ENCODE data around the gene CD109.
"Not testable (repeated sequence)": the region's sequence is repeated elsewhere in the genome, so short reads cannot be mapped to it uniquely, and the experiment has no call there.

Gene CD109

DNA sequence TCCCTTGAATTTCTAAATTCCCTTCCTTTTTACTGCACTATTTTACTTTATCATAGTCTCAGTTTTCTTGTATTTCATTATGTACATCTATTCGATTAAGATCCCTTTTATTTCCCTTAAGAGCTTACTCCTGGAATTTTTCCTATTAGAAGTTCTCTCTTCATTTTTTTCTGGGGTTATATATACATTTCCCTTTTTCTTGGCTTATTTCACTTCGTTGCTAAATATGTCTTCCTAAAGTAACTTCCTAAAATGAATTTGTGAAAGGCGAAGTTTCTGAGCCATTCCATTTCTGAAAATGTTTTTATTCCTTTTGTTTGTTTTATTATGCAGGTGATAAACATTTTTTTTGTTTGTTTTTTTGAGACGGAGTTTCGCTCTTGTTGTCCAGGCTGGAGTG is 5.9 kb upstream of the CD109 start:
- no peak for DNase-seq

DNA sequence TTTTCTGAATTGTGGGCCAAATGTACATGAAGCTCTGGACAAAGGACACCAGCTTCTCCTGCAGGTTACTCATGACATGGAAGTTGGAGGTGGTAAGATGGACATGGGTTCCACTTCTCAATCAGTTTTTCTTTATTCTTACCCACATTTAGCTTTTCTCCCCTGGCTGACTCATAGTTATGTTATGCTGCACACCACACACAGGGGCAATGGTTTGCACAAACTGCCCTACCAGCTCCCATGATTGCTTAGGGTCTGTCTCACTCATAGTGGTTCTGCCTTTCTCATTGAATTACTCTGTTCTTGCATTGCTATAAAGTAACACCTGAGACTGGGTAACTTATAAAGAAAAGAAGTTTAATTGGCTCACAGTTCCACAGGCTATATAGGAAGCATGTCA is 4.5 kb upstream of the CD109 start:
- no peak for DNase-seq

DNA sequence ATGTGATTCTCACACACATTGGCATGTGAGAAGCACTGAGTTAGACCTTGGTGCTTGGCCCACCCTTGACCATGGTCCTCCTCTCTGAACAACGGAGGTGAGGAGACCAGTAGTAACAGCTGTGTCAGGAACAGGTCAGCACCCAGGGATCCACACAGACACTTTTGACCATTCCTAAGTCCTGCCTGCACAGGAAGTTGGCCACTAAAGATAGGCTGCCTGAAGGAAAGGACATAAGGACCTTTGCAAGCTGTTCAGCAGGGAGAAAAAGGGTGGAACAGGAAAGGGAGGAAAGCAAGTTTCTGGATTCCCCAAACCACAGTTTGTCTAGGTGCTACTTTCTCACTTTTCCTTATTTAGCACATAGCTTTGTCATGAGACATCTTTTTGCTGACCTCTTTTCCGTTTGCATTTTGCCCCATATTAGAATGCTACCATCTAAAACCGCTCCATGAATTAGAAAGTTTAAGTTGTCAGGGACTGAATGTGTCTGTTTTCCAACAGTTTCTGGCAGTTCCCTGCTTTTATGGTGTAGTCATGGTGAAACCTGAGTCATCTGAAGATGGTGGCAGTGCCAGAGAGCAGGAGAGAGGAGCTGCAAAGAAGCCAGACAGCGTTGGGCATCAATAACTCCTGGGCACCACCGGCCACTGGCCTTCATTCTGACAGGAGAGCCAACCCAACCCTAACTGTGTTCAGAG is 1.1 kb upstream of the CD109 start:
- DNase-seq, result peak; percentile 28

DNA sequence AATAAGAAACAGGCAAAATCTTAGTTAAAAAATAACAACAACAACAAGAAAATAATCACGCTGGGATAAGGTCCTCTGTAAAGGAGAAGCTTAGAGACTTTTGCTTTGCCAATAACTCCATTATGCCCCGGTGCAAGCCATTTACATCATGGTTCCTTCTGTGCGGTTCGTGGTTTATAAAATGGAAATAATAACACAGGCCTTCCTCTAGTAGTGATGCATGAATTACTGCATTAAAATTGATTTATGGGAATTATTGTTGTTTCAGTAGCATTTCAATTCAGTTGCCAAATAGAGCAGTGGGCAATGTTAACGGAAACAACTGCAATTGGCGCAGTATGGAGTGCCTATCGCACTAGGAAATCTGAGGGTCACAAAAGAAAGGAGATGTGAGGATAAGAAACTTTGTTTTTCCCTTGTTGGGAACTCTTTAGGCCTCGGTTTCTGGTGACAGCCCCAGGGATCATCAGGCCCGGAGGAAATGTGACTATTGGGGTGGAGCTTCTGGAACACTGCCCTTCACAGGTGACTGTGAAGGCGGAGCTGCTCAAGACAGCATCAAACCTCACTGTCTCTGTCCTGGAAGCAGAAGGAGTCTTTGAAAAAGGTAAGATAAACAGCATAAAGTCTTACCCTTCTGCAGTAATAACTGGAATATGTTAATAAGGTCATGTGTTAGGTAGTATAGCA is 1.1 kb downstream of the CD109 start:
- DNase-seq, result peak; percentile 51

DNA sequence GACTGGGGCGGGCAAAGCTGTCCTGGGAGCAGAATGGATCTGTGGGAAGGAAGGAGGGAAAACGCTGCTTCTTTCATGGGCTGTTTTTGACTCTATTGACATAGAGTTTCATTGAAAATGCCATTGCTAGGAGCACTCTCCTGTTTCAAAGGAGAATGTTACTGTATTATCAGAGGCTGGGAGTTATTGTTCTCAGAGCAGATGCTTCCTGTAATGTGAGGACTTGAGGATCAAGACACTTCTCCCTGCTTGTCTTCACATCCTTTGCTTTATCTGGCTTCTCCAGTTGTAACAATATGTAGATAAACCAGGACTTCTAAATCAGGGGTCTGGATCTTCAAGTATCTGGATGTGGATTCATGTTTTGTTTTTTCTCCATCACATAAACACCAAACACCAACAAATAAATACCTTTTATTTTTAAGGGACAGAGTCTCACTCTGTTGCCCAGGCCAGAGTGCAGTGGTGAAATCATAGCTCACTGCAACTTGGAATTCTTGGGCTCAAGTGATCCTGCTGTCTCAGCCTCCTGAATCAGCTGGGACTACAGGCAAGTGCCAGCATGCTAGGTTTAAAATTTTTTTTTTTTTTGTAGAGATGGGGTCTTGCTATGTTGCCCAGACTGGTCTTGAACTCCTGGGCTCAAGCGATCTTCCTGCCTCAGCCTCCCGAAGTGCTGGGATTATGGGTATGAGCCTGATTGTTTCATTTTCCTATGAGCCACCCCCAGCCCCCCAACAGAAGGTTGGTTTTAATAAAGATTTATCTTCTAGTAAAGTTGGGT is 3.9 kb downstream of the CD109 start:
- peak; percentile 61 for DNase-seq

DNA sequence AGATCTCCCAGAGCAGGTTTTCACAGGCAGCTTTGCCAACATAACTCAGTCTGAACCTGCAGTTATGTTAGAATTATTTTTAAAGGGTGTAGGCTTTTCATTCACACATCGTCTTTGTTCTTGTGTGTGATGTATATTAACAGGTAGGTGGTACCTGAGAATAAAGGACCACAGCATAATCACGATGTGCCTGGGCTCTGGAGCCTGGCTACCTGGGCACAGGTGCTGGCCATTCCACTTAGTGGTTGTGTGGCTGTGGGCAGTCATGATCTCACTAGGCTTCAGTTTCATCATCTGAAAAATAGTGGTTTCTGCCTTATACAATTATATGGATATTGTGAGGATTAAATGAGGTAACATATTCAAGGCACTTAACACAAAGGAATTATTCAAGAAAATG is 6.4 kb downstream of the CD109 start:
- no peak for DNase-seq

DNA sequence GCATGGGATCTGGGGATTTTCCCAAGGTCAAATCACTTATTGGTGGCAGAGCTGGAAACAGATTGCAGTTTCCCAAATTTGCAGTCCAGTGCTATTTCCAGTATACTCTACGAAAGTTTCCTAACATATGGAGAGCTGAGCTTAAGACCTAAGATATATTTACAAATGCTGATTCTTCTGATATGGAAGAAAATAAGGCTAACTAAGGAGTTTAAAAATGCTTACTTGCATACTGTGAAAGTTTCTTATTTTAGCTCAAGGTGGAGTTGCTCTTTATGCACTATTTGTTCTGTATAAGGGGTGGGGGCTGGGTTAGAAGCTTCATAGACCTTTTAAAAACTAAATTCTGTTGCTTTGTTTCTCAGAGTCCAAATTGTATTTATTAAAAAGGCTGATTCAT is 7.5 kb downstream of the CD109 start:
- no peak for DNase-seq

DNA sequence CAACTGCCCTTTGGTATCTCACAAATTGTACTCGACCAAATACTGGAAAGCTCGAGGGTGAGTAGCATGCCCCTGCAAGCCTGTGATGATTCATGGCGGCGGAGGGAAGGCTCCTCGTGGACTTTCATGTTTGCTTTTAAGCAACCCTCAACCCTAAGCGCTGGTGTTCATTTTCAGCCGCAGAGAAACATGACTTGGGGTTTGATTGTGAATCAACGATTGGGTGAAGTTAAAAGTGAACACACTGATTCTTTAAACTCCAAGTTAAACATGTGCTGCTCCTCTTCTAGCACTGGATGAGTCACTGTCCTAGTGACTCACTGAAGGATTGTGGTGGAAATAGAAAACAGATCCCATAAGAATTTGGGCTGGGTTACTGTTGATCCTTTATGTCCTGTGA is 8.3 kb downstream of the CD109 start:
- DNase-seq, result no peak

DNA sequence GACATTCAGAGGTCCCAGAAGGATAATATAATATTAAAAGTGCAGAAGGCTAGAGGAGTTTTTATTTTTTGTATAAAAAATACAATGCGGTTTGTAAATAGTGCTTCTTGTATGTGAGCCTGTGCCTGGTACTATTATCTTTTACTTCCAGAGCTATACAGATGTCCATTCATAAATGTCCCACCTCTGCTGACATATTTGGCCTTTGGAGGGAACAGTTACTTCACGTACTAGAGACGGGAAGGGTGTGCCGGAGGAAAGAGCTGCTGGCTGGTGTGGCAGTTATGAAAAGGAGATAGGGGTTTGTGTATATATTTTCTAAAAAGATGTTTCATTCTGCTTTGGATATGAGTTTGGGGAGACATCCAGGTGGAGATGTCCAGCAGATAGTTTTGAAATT is 8.8 kb downstream of the CD109 start:
- no peak for DNase-seq

DNA sequence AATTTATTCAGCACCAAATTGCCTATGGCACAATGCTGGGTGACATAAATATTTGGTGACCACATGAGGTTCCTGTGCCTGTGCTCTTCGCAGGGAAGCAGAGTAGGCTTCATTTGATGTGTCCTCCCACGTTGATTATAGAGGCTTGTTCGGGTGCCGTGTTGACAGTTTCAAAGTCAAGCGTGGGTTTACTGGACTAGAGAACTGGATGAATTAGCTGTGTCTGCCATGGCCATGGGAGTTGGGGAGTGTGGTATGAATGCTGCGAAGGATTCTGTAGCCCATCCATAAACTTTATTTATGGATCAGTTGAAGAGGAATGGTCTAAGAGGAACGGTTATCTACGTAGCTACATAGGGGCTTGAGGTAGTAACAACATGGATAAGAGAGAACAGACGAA is 11.0 kb downstream of the CD109 start:
- no peak for DNase-seq

DNA sequence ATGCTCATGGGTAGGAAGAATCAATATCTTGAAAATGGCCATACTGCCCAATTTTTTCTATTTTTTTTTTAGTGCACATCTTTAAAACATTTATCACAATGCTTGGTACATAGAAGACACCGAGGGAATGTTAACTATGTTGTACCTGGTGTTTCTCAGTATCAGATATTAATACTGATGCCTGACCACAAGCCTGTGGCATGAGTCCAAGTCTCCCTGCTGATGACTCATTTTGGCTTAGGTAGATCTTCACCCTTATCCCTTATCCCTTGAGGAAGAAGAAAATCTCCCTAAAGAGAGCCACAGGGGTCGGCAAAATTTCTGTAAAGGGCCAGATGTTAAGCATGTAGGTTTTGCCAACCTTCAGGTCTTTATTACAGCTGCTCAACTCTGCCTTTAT is 14.5 kb downstream of the CD109 start:
- DNase-seq, result peak; percentile 40

DNA sequence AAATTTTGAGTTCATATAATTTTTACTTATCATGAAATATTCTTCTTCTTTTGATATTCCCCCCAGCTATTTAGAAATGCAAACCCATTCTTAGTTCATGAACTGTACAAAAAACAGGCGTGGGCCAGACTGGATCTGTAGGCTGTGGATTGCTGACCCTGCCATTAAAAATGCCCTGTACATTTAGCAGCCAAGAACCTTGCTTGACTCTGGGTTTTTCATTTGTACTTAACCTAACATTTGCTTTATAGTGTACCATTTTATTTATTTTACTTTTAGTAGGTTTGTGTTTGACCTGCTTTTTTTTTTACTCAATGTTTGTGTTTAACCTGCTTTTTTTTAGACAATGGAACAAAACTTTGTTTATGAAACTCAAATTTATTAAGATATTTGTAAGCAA is 14.9 kb downstream of the CD109 start:
- DNase-seq, result no peak

DNA sequence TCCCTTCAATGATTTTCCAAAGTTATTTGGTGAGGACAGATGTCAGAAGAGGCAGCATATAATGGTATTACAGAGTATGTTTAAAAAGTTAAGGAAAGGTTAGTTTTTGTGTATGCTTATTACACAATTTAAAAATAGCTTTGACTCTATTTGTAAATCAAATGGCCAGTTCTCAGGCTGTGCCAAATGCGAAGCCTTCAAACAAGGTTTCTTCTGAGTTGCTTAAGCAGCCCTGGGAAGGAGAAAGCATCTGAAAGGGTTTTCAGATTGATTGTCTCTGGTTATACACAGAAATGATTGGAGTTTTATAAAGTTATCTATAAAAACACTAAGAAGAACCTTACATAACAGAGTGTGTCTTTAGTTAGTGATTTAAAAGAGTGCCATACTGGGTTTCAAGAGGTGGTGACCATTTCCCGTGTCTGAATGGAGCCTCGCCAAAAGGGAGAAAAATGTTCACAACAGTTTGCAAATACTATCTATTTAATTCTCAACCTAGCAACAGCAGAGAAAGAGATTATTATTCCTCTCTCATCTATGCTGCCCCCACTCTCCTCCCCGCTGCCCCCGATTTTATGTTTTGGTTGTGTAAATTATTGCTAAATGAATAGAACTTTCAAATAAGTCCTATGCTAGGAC is 16.7 kb downstream of the CD109 start:
- DNase-seq, result no peak

DNA sequence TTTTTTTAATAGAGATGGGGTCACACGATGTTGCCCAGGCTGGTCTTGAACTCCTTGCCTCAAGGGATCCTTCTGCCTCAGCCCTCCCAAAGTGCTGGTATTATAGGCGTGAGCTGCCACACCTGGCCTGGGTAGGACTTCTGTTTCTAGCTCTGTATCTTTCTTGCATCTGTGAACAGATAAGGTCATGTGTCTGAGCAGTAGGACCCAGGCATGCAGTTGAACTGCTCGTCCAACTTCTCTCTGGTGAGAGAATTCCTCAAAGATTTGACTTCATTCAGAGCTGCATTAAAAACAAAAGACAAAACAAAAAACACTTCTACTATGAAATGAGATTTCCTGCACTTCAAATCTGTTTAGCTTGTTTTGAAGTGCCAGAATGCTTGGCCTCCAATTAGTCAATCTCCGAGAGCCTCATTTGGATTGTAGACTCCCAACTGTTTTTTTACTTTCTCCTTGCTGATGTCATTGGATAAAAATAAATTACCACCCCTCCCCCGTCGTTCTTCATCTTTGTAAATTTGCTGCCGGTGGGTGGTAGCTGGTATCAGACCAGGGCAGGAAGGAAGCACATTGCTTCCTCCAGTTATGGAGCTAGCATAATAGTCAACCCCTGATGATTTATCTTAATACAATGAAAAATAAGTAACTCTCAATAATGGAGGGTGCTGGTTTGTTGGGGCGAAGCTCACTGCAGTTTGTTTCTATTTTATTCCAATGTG is 17.6 kb downstream of the CD109 start:
- DNase-seq, result peak; percentile 89

DNA sequence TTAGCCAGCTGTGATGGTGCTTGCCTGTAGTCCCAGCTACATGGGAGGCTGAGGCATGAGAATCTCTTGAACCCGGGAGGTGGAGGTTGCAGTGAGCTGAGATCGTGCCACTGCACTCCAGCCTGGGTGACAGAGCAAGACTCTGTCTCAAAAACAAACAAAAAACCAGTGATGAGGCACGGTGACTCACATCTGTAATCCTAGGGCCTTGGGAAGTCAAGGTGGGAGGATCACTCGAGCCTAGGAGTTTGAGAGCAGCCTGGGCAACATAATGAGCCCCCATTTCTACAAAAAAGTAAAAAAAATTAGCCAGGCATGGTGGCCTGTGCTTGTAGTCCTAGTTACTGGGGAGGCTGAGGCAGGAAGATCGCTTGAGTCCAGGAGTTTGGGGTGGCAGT is 19.1 kb downstream of the CD109 start:
- not testable (repeated sequence) for DNase-seq

DNA sequence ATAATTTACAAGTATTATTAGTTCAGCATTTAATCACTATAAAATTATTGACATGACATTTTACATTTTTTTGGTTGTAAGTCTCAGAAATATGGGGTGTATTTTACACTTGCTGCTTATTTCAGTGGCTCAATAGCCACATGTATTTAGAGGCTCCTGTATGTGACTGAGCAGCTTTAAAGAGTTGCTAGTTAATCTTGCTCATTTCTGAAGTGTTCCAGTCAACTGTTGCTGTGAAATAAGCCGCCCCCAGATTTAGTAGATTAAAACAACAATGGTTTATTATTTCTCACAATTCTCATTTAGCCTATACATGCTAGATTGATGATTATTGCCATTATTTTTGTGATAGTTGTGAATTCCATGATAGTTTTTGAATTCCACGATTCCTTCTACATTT is 23.0 kb downstream of the CD109 start:
- no peak for DNase-seq

DNA sequence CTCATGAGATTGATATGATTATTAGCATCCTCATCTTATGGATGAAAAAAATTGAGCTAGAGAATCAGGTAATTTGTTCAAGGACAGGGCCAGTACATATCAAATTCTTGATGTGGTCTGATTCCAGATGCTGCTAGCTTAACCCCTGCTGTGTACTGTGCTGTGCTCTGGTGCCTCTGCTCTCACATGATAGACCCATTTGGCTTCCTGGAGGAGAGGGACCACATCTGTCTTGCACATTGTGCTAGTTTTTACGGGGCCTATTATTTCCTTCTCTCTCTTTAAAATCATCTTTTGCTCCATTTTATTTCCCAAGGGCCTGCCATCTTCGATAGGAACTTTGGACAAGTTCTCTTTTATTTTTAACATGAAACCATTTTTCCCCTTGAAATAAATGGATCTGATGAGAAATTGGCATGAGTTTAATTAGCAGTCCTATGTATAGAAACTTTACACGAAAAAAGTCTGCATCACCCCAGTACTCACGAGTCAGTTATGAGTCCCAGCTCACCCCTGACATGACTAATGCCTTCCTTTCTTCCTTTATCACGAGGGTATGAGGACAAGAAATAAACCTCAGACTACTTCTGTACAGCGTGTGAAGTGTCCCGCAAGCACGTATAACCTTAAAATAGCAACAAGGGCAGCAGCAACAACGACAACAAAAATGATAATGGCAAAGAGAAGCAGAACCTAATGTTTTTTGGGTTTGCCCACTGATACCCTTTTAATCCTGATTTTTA is 26.5 kb downstream of the CD109 start:
- DNase-seq, result peak; percentile 78

DNA sequence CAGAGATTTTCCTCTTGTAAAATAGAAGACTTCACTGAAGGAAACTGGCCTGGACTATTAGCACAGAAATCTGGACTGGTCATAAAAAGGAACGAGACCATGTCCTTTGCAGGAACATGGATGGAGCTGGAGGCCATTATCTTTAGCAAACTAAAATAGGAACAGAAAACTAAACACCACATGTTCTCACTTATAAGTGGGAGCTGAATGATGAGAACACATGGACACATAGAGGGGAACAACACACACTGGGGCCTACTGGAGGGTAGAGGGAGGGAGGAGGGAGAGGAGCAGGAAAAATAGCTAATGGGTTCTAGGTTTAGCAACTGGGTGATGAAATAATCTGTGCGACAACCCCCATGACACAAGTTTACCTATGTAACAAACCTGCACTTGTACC is 27.5 kb downstream of the CD109 start:
- DNase-seq, result not testable (repeated sequence)

DNA sequence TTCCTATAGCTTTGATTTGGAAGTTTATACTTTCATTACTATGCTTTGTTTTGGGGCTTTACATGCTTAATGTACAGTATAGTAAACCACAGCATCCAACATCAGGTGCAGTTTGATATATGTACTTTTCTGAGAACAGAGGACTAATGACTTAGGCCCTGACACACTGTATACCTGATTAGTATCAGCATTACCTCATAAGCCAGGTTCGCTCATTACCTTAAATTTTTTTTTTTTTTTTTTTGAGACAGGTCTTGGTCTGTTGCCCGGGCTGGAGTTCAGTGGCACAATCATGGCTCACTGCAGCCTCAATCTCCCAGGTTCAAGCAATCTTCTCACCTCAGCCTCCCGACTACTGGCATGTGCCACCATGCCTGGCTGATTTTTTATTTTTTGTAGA is 28.4 kb downstream of the CD109 start:
- DNase-seq, result no peak

DNA sequence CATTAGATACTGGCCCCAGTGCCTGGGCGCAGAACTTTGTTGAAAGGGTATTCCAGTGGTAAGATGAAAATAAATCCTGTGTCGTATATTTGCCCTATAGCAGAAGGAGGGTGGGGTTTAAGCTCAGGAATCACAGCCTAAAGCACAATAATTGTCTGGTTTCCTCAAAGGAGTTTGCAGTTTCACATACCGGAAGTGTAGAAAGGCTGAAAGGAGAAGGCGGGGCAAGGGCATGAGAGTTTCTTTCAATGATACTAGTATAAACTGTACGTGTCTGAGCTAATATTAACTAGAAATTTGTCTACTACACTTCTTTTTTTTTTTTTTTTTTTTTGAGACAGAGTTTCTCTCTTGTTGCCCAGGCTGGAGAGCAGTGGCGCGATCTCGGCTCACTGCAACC is 29.2 kb downstream of the CD109 start:
- peak; percentile 83 for DNase-seq

DNA sequence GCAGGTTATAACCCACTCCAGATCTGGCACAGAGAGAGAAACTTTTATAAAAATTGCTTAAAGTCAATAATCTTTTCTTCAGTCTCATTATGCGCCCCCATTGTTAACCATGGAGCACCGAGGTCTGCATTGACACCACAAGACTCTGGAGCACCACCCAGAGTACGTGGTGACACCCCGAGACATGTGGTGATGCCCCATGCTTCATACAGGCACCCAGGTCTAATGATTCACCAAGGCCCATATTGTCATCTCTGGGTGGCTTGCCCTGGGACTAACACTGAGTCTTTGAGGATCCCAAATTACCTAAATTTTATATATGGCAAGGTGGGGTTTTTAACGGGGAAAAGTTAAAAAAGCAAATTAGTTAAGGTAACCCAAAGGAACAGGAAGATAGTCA is 31.1 kb downstream of the CD109 start:
- no peak for DNase-seq

DNA sequence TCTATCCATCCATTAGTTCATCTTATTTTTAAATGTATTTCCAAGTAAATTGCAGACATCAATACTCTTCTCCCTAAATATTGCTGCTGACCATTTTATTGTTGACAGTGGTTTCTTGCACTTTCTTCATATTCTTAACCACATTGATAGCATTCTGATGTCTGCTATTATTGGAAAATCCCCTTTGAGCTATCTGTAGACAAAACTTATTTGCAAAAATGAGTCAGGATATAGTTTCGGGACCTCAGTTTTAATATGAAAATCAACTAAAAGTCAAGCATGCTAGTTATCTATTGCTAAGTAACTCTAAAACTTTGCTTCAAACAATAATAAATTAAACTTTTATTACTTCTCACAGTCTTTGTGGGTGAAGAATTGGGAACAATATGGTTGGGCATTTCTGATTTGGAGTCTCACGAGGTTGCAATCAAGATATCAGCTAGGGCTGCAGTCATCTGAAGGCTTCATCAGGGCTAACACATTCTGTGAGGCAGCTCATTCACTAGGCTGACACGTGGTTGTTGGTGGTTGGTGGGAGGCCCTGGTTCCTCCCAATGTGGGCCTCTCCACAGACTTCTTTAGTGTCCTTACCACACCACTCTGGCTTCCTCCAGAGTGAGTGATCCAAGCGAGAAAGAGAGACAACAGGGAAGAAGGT is 32.7 kb downstream of the CD109 start:
- peak; percentile 72 for DNase-seq
